ENCODE data around the gene SSH3.

The SSH3 gene

GRCh38 chr11:67261946-67262681 is 41.2 kb upstream of the SSH3 start:
- Histone ChIP-seq H3K36me3 (ENCODE audit: control insufficient read depth, insufficient read depth, low read length) (no peaks in the 10 kb centered on the region), H3K4me3 (ENCODE audit: insufficient read depth, low read depth, low read length) (no peak overlapping the region), H3K27me3 (ENCODE audit: control insufficient read depth, insufficient read depth, low read length, poor library complexity, severe bottlenecking) (peaks cover 25% of the 10 kb centered on the region), H3K9me3 (ENCODE audit: control insufficient read depth, low read length) (no peaks in the 10 kb centered on the region), H3K27ac (ENCODE audit: insufficient read depth, low read depth, low read length, poor library complexity, severe bottlenecking) (no peak overlapping the region), H3K4me1 (ENCODE audit: control insufficient read depth, insufficient read depth, low read length) (no peaks in the 10 kb centered on the region)
- WGBS, 2 experiments: 58 to 60% methylated on average over 17 to 18 of the region's 18 CpGs

GRCh38 chr11:67262731-67263675 is 40.3 kb upstream of the SSH3 start:
- H3K36me3 ChIP-seq (ENCODE audit: control insufficient read depth, insufficient read depth, low read length): no peaks in the 10 kb centered on the region
- H3K27me3 ChIP-seq (ENCODE audit: control insufficient read depth, insufficient read depth, low read length, poor library complexity, severe bottlenecking): peaks cover 25% of the 10 kb centered on the region
- 67 to 69% methylated on average over 22 of the region's 22 CpGs for WGBS, 2 experiments
- no peak overlapping the region for H3K4me3 ChIP-seq (ENCODE audit: insufficient read depth, low read depth, low read length)
- H3K27ac ChIP-seq (ENCODE audit: insufficient read depth, low read depth, low read length, poor library complexity, severe bottlenecking): no peak overlapping the region
- peaks cover 7% of the 10 kb centered on the region for H3K4me1 ChIP-seq (ENCODE audit: control insufficient read depth, insufficient read depth, low read length)
- H3K9me3 ChIP-seq (ENCODE audit: control insufficient read depth, low read length): no peaks in the 10 kb centered on the region

DNA sequence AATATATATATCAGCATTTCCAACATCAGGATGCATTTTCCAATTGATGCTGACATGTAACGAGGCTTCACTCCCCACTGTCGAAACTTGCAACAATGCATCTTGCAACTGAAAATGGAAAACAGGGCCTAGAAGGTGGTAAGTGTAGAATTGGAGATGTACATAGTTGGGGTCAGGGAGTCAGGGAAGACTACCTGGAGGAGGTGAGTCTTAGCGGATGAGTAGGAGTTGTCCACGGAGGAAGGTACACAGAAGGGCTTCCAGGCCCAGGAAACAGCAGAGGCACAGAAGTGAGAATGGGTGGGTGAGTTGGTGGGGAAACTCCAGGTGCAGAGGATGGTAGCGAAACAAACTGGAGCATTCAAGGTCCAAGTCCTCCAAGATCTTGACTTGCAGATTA is 39.1 kb upstream of the SSH3 start:
- WGBS, 2 experiments: 93 to 95% methylated on average over 5 of the region's 5 CpGs
- Histone ChIP-seq H3K4me1 (ENCODE audit: control insufficient read depth, insufficient read depth, low read length) (peaks cover 16% of the 10 kb centered on the region), H3K4me3 (ENCODE audit: insufficient read depth, low read depth, low read length) (no peak overlapping the region), H3K27me3 (ENCODE audit: control insufficient read depth, insufficient read depth, low read length, poor library complexity, severe bottlenecking) (peaks cover 25% of the 10 kb centered on the region), H3K9me3 (ENCODE audit: control insufficient read depth, low read length) (no peaks in the 10 kb centered on the region), H3K36me3 (ENCODE audit: control insufficient read depth, insufficient read depth, low read length) (no peaks in the 10 kb centered on the region), H3K27ac (ENCODE audit: insufficient read depth, low read depth, low read length, poor library complexity, severe bottlenecking) (no peak overlapping the region)

DNA sequence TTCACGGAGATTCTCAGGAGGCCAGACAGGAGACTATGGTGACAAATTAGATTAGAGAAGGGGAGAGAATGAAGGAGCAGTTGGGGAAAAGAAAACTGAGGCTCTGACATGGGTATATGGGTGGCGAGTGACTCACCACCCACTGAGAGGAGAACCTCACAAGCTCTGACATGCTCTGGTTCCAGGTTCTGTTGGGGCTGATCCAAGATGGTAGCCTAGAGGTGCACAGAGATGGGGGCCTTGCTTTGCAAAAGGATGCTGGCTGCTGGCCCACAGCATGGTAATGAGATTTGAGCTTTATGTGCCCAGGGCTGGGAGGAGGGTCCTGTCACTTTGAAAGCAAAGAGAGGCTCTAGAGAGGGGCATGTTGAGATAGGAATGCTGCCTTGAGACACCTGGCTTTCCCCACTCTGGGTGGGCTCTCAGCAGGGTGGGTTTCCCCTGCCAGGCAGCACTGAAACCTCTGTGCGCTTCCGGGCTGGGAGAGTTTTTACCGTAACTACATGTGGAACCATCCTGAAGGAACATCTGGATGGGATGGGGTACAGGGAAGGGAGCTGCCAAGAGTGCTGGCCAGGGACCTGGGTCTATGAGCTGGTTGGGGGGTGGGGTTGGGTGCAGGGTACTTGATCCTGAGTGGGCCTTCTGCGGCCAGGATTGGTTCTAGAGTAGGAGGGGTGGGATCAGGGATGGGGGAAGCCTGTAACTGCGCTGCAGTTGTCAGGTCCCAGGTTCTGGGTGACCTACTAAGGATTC is 38.3 kb upstream of the SSH3 start:
- Histone ChIP-seq H3K27ac (ENCODE audit: insufficient read depth, low read depth, low read length, poor library complexity, severe bottlenecking) (no peak overlapping the region), H3K4me3 (ENCODE audit: insufficient read depth, low read depth, low read length) (no peak overlapping the region), H3K4me1 (ENCODE audit: control insufficient read depth, insufficient read depth, low read length) (peaks cover 23% of the 10 kb centered on the region), H3K36me3 (ENCODE audit: control insufficient read depth, insufficient read depth, low read length) (no peaks in the 10 kb centered on the region), H3K27me3 (ENCODE audit: control insufficient read depth, insufficient read depth, low read length, poor library complexity, severe bottlenecking) (peaks cover 25% of the 10 kb centered on the region), H3K9me3 (ENCODE audit: control insufficient read depth, low read length) (no peaks in the 10 kb centered on the region)
- 89 to 94% methylated on average over 7 of the region's 7 CpGs for WGBS, 2 experiments

DNA sequence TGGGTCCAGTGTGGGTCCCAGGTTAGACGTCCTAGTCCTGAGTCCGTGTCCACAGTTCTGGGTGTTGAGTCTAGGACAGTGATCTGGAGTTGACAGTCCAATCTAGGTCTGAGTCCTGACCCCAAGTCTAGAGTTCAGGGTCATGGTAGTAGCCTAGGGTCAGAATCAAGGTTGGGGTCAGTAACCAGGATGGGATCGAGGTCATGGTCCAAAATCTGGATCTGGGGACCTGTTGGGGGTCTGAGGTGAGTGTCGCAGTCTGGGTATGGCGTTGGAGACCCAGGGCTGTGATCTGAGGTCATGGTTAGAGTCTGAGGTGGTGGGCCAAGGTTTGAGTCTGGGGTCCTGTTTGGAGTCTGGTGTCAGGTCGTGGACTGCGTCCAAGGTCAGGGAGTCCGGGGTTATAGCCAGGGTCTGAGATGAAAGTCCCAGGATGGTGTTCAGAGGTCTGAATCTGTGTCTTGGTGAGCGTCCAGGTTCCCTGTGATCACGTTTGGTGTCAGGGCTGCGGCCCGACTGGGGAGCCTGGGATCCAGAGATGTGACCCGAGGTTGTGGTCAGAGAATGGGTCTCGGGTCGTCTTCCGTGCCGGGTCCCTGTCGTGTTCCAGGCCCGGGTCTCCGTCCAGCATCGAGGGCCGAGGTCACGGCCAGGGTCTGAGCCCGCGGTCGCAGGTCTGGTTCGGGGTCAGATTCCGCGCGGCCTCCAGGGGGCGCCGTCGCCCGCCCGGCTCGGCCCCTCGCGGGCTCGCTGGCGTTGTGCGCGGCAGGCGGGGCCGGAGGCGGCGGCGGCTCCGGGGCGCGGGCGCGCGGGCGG is 37.5 kb upstream of the SSH3 start:
- H3K27me3 ChIP-seq (ENCODE audit: control insufficient read depth, insufficient read depth, low read length, poor library complexity, severe bottlenecking): peaks cover 25% of the 10 kb centered on the region
- no peaks in the 10 kb centered on the region for H3K9me3 ChIP-seq (ENCODE audit: control insufficient read depth, low read length)
- no peaks in the 10 kb centered on the region for H3K36me3 ChIP-seq (ENCODE audit: control insufficient read depth, insufficient read depth, low read length)
- H3K4me1 ChIP-seq (ENCODE audit: control insufficient read depth, insufficient read depth, low read length): peaks cover 29% of the 10 kb centered on the region
- H3K27ac ChIP-seq (ENCODE audit: insufficient read depth, low read depth, low read length, poor library complexity, severe bottlenecking): no peak overlapping the region
- 17 to 18% methylated on average over 54 of the region's 54 CpGs for WGBS, 2 experiments
- H3K4me3 ChIP-seq (ENCODE audit: insufficient read depth, low read depth, low read length): no peak overlapping the region

- H3K4me3 ChIP-seq (ENCODE audit: insufficient read depth, low read depth, low read length): peak within 1 kb of the TSS; percentile 86
- H3K9me3 ChIP-seq (ENCODE audit: control insufficient read depth, low read length): no peaks in the 10 kb centered on the region
- H3K4me1 ChIP-seq (ENCODE audit: control insufficient read depth, insufficient read depth, low read length): peaks cover 37% of the 10 kb centered on the region
- H3K27me3 ChIP-seq (ENCODE audit: control insufficient read depth, insufficient read depth, low read length, poor library complexity, severe bottlenecking): peaks cover 24% of the 10 kb centered on the region
- no peaks in the 10 kb centered on the region for H3K36me3 ChIP-seq (ENCODE audit: control insufficient read depth, insufficient read depth, low read length)
- 0 to 1% methylated on average over 103 of the region's 103 CpGs for WGBS, 2 experiments
- no peak within 1 kb of the TSS for H3K27ac ChIP-seq (ENCODE audit: insufficient read depth, low read depth, low read length, poor library complexity, severe bottlenecking)
Measured at GRCh38 chr11:67266449-67267187, 36.7 kb upstream of the SSH3 start, which contains the start of gene GRK2. TSS of gene GRK2 (plus strand) at chr11:67266473. CDS start at chr11:67266700, 227 bp downstream.

DNA sequence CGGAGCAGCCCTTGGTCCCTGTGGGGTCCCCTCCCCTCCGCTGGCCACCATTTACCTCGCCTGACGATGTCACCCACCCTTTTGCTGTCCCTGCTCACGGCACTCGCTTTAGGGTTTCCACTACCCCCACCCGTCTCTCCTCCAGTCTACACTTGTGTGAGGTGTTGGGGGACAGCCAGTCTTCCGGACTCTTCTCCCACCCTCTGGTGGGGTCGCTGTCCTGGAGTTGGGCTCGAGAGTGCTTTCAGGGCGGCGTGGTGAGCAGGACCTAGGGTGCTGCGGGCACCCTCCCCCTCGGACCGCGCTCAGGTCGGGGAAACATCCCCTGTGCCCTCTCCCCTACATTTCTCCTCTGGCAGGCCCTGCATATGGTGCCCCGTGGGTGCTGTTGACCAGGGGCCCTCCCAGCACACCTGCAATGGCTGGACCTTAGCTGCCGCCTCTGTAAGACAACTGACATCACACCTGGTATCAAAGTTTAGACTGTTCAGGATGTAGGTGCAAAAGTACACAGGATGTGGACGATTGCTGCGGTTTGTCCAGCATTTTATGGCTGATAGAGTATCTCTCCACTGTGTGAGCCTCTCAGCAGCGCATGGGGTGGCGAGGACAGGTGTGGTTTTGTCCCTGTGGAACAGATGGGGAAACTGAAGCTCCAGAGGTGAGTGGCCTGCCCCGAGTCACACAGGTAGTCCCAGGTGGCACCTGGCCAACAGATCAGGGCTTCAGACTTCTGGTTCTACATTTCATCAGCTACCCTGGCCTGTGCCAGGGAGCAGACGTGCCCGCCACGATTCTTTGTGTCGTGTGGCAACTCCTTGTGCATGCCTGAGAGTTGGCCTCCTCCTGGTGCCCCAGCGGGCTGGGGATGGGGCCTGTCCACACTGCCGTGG is 35.9 kb upstream of the SSH3 start:
- Histone ChIP-seq H3K9me3 (ENCODE audit: control insufficient read depth, low read length) (no peaks in the 10 kb centered on the region), H3K36me3 (ENCODE audit: control insufficient read depth, insufficient read depth, low read length) (no peaks in the 10 kb centered on the region), H3K4me1 (ENCODE audit: control insufficient read depth, insufficient read depth, low read length) (peaks cover 39% of the 10 kb centered on the region), H3K27ac (ENCODE audit: insufficient read depth, low read depth, low read length, poor library complexity, severe bottlenecking) (no peak overlapping the region), H3K27me3 (ENCODE audit: control insufficient read depth, insufficient read depth, low read length, poor library complexity, severe bottlenecking) (peaks cover 16% of the 10 kb centered on the region), H3K4me3 (ENCODE audit: insufficient read depth, low read depth, low read length) (peak overlapping the region; percentile 86)
- WGBS, 2 experiments: 47 to 49% methylated on average over 30 of the region's 30 CpGs

DNA sequence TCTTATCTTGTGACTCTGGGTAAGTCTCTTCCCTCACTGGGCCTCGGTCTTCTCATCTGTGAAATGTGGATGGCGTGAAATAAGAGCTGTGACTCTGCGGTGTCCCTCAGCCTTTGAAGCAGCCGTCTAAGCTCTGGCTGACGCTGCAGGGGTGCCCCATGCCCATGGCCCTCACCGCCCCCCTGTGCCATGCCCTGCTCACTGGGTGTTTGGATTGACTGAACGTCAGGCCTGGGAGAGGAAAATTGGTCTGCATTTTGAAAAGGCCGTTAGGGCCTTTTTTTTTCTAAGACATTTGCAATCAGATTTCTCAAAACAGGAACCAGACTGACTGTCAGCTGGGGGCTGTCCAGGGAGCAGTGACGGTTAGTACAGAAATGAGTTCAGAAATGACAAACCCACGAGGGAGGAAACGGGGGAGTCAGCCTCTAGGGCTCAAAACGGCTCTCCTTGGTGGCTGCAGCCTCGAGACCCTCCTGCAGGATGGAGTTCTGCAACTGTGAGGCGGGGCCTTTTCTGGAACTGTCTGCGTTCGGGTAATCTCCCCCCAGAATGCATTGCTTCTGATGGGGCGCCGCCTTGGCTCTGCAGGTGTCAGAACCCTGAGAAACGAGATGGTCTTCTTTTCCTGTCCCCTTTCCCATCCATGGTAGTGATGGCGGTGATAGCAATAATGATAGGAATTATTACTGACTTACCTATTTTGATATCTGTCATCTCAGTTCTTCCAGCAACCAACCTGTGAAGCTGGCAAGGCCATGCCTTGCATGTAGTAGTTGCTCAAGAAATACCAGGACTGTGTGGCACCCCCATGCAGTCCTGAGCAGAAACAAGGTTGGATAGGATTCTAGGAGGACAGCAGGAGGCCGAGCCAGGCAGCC is 35.0 kb upstream of the SSH3 start:
- 91 to 92% methylated on average over 20 to 21 of the region's 21 CpGs for WGBS, 2 experiments
- Histone ChIP-seq H3K4me1 (ENCODE audit: control insufficient read depth, insufficient read depth, low read length) (peaks cover 39% of the 10 kb centered on the region), H3K27me3 (ENCODE audit: control insufficient read depth, insufficient read depth, low read length, poor library complexity, severe bottlenecking) (peaks cover 15% of the 10 kb centered on the region), H3K4me3 (ENCODE audit: insufficient read depth, low read depth, low read length) (no peak overlapping the region), H3K9me3 (ENCODE audit: control insufficient read depth, low read length) (no peaks in the 10 kb centered on the region), H3K36me3 (ENCODE audit: control insufficient read depth, insufficient read depth, low read length) (no peaks in the 10 kb centered on the region), H3K27ac (ENCODE audit: insufficient read depth, low read depth, low read length, poor library complexity, severe bottlenecking) (no peak overlapping the region)
